ENCODE results near the gene C5. TPM values are rescaled to one million over a fixed set of nuclear protein-coding genes. Genes with fewer than 3 reads are reported as not detected.

Gene C5
- total RNA-seq, 1 experiment from 2014 or later = 0.74 TPM

DNA sequence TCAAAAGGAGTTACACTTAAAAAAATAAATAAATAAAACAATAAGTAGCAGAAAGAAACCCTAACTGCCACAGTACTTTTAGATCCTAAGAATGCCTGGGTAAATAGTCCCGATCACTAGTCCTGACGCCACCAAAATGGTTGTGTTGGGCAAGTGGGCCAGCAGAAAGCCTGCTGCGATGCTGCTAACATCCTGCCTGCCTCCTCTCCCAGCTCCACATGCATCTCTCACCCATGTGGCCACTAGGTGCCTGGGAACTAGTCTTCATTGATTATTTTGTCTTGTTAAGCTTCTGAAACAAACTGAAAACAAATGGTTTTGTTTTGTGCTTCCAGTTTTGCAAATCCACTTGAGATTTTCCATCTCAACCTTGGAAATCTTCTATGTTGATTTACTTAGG lies 69.1 kb downstream of the C5 start:
- TF ChIP-seq, protein P1, sequence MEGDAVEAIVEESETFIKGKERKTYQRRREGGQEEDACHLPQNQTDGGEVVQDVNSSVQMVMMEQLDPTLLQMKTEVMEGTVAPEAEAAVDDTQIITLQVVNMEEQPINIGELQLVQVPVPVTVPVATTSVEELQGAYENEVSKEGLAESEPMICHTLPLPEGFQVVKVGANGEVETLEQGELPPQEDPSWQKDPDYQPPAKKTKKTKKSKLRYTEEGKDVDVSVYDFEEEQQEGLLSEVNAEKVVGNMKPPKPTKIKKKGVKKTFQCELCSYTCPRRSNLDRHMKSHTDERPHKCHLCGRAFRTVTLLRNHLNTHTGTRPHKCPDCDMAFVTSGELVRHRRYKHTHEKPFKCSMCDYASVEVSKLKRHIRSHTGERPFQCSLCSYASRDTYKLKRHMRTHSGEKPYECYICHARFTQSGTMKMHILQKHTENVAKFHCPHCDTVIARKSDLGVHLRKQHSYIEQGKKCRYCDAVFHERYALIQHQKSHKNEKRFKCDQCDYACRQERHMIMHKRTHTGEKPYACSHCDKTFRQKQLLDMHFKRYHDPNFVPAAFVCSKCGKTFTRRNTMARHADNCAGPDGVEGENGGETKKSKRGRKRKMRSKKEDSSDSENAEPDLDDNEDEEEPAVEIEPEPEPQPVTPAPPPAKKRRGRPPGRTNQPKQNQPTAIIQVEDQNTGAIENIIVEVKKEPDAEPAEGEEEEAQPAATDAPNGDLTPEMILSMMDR (conservative IDR thresholded peaks at IDR 0.05) = no peak
- Histone ChIP-seq H3K14ac (ENCODE audit: insufficient read depth, low read length) (no peak overlapping the region), H3K27me3 (ENCODE audit: insufficient read depth, low read length) (no peaks in the 10 kb centered on the region), H3K18ac (ENCODE audit: insufficient read length, low read depth, low read length) (no peak overlapping the region), H3K79me2 (ENCODE audit: insufficient read depth, low read length) (no peaks in the 10 kb centered on the region), H2BK5ac (ENCODE audit: insufficient read length, low read length) (no peak overlapping the region), H3K4me2 (ENCODE audit: insufficient read depth, insufficient read length, low read length) (no peak overlapping the region), H3K23ac (ENCODE audit: insufficient read length, low read depth, low read length) (no peak overlapping the region), H3T11ph (ENCODE audit: low read length) (no peak overlapping the region), H2AK5ac (ENCODE audit: insufficient read length, low read length) (no peak overlapping the region), H3K4me1 (ENCODE audit: insufficient read depth, low read length) (no peaks in the 10 kb centered on the region; the same call in 1 of the 2 replicates), H2AFZ (ENCODE audit: low read length) (no peak overlapping the region), H3K27ac (ENCODE audit: insufficient read length, low read depth, low read length) (no peak overlapping the region), H3K56ac (ENCODE audit: insufficient read length, low read depth, low read length) (no peak overlapping the region), H3K4ac (ENCODE audit: low read depth, low read length) (no peak overlapping the region), H3K9ac (ENCODE audit: extremely low read depth, insufficient read length, low read length) (no peak overlapping the region), H2BK12ac (ENCODE audit: insufficient read length, low read depth, low read length) (no peak overlapping the region), H2BK20ac (ENCODE audit: low read depth, low read length, poor library complexity, severe bottlenecking) (no peak overlapping the region), H4K5ac (ENCODE audit: insufficient read length, low read depth, low read length) (no peak overlapping the region), H4K8ac (replicated peaks; ENCODE audit: insufficient read length, low read depth, low read length) (no peak overlapping the region), H3K79me1 (ENCODE audit: insufficient read depth, low read depth, low read length, poor library complexity, severe bottlenecking) (no peaks in the 10 kb centered on the region), H2BK15ac (ENCODE audit: low read depth, low read length) (no peak overlapping the region), H4K91ac (ENCODE audit: insufficient read length, low read depth, low read length) (no peak overlapping the region), H3K23me2 (ENCODE audit: insufficient read length, low read depth, low read length, poor library complexity, severe bottlenecking) (no peaks in the 10 kb centered on the region), H2BK120ac (ENCODE audit: low read depth, low read length, poor library complexity, severe bottlenecking) (no peak overlapping the region), H3K9me3 (ENCODE audit: control insufficient read depth, low read depth, low read length) (no peaks in the 10 kb centered on the region), H4K20me1 (ENCODE audit: control insufficient read depth, insufficient read depth, insufficient read length) (no peaks in the 10 kb centered on the region)
- Mint-ChIP-seq H3K4me3 (no peak overlapping the region), H3K36me3 (ENCODE audit: insufficient read depth in 1 of 3, low read depth in 3 of 3) (no peaks in the 10 kb centered on the region), H3K9me3 (no peaks in the 10 kb centered on the region), H3K27ac (no peak overlapping the region), H3K4me1 (peaks cover 0 to 5% of the 10 kb centered on the region in 2 experiments; a peak in 1 of 4 replicates), H3K27me3 (ENCODE audit: low read depth) (peaks cover 6% of the 10 kb centered on the region)
- no CpG with 5 or more reads among the region's 3 CpGs for WGBS (ENCODE audit: extremely low coverage, insufficient read length, low lambda C conversion rate)
- DNase-seq = peak; percentile 65

Measured in H9 (cell line).